HG02623 (cell line): ENCODE measurements around the gene OTUB1.
A peak's percentile ranks its signal among the peaks of the same experiment; 100 is the strongest.
"Not testable (repeated sequence)": the region's sequence is repeated elsewhere in the genome, so short reads cannot be mapped to it uniquely, and the experiment has no call there.

Source experiments
- ATAC-seq: cut with Tn5 transposase; IDR thresholded peaks from one replicate; pipeline ENCODE4 v1.9.1; 2021; ENCODE audit warnings: moderate library complexity; ENCODE audit not compliant: unreplicated experiment

Gene OTUB1

GRCh38 chr11:63986156-63986931 is at the start of gene OTUB1:
Gene OTUB1, plus strand, starts transcription at chr11:63986438. Its CDS starts 19 bp downstream, at chr11:63986457.
- peak; percentile 84 for ATAC-seq

GRCh38 chr11:63937713-63938478 is 48.3 kb upstream of the OTUB1 start:
- ATAC-seq, result peak; percentile 13

GRCh38 chr11:63938479-63939396 is 47.5 kb upstream of the OTUB1 start, which contains the start of gene NAA40:
Gene NAA40, plus strand, starts transcription at chr11:63939002. Its CDS starts 95 bp downstream, at chr11:63939097.
- ATAC-seq, result peak; percentile 83

- no peak for ATAC-seq
These were observed 46.8 kb upstream of the OTUB1 start for GRCh38 chr11:63939397-63939891.

- ATAC-seq, result no peak
These were observed 45.5 kb upstream of the OTUB1 start for GRCh38 chr11:63940786-63941185.

GRCh38 chr11:63941901-63942300 is 44.3 kb upstream of the OTUB1 start:
- no peak for ATAC-seq

GRCh38 chr11:63942803-63943202 is 43.4 kb upstream of the OTUB1 start:
- ATAC-seq, result no peak

GRCh38 chr11:63944987-63945386 is 41.3 kb upstream of the OTUB1 start:
- ATAC-seq, result no peak

- no peak for ATAC-seq
These were observed 40.6 kb upstream of the OTUB1 start for GRCh38 chr11:63945477-63946163.

- ATAC-seq, result no peak
These were observed 34.3 kb upstream of the OTUB1 start for GRCh38 chr11:63951779-63952536.

GRCh38 chr11:63952570-63952969 is 33.7 kb upstream of the OTUB1 start:
- ATAC-seq, result no peak

- no peak for ATAC-seq
These were observed 28.2 kb upstream of the OTUB1 start for GRCh38 chr11:63958008-63958407.

- no peak for ATAC-seq
These were observed 24.4 kb upstream of the OTUB1 start for GRCh38 chr11:63961608-63962412.

- not testable (repeated sequence) for ATAC-seq
These were observed 22.3 kb upstream of the OTUB1 start for GRCh38 chr11:63963895-63964294.

GRCh38 chr11:63966444-63966843 is 19.8 kb upstream of the OTUB1 start:
- ATAC-seq, result no peak

GRCh38 chr11:63969461-63969860 is 16.8 kb upstream of the OTUB1 start:
- no peak for ATAC-seq

GRCh38 chr11:63970902-63971301 is 15.3 kb upstream of the OTUB1 start:
- no peak for ATAC-seq

- not testable (repeated sequence) for ATAC-seq
These were observed 12.4 kb upstream of the OTUB1 start for GRCh38 chr11:63973912-63974258.
